IPS-NIHi11 (cell line): Measurements from ENCODE around the gene CRYL1.

Experiments used
- DNase-seq: peaks from one replicate; pipeline ENCODE4 v3.0.0; 2012; ENCODE audit warnings: mixed read lengths, low spot score

The CRYL1 gene

DNA sequence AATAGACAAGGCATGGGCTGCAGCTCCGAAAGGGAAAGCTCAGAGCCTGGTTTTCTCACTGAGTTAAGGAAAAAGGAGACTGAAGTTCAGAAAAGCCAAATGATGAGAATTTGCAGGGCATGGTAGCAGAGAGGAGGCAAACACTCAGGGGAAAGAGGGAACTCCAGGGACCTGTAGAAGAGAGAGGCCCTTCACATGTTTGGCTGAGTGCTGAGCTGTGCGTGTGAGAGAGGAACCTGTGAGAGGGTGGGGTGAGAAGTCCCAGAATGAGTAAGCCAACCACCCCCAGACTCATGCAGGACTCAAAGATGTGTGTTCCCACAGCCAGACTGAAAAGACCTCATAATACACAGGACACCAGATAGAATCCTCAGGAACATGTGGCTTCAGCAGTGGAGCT lies 2.8 kb upstream of the CRYL1 start:
- DNase-seq, result no peak

DNA sequence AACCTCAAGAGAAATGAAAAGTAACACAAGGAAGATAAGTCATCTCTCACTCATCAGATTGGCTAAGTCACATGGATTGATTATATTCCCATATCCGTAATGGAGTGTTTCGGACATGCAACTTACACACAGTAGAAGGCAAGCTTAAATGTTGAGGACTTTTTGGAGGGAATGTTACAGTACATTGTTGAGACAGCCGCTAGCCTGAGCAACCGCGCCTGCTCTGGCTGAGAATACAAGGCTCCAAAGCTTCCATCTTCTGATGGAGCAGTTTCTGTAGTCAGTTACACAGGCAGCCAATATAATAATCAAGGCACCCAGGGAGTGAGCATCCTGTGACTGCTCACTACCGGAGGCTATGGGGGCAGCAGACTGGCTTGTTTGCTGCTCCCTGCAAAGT lies 1.0 kb upstream of the CRYL1 start:
- no peak for DNase-seq

DNA sequence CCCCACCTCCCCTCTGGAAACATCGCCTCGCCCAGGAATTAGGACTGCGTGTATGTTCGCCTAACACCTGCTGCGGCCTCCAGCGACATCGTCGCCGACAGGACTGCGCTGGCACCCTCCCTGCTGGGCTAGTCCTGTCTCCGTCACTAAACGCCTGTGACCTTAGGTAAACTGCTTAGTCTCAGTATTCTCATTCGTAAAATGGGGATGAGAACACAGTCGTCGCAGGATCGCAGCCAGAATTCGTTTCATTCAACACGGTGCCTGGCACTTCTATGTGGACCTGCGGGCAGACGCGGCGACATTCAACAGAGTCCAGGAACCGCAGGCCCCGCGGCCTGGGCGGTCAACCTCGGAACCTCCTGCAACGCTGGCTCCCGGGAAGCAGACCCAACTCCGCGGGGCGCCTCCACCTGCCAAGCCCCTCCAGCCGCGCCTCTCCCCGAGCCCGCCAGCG lies 485 bp downstream of the CRYL1 start:
- peak; percentile 31 for DNase-seq

DNA sequence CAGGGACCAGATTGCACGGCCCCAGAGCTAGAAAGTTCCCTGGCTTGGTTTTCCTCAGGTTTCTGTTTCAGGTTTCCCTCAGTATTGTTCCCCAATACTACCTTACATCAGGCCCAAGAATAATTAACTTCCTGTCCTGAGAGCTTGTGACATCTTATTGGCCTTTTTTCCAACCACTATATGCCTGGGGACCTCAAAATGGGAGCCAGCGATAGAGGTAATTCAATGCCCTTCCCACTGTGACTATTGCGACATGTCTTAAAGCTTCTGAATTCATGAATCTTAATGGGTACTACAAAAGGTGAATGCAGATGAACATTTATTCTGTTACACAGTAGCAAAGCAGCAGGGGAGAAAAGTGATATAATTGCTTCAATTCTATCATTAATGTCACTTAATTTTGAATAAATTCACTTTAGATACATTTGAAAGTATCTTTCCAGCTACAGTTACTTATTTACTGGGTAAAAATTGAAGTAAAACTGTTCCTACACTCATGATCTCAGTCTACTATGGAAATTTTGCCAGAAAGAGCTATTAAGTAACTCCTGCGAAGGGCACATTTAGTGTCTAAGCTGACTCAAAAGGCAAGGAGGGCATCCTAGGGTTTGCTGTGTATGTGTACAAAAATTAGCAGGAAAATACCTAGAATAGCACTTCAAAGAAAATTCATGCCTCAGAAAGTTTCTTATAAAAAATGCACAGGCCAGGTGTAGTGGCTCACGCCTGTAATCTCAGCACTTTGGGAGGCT lies 4.1 kb downstream of the CRYL1 start:
- no peak for DNase-seq

DNA sequence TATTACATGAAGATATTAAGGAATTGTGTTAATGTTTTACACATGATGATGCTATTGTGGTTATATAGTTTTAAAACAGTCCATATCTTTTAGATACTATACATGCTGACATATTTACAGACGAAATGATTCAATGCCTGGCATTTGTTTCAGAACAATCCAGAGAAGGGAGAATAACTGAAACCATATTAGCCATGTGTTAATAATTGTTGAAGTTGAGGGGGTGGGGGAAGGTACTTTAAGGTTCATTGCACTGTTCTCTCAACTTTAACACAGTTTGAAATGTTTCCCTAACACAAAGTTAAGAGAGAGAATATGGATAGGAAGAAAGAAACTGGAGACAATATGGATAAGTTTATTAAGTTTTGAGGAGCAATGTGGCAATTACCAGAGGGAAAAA lies 5.8 kb downstream of the CRYL1 start:
- DNase-seq, result no peak

DNA sequence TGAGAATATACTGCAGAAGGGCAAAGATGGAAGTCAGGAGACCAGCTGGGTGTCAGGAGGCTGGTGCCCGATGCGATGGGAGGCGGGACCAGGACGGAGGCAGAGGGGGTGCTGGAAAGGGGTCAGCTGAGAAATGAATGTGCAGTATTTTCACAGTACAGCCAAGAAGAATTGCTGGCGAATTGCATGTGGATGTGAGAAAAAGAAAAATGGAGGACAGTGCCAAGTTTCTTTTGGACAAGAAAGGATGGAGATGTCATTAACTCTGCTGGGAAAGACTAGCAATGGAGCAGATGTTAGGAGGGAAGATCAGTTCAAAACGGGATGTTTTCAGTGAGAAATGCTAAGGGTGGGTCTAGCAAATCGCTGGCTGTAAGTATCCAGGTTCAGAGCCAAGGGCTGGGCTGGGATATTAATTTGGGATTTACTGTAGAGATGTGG lies 7.0 kb downstream of the CRYL1 start:
- no peak for DNase-seq

DNA sequence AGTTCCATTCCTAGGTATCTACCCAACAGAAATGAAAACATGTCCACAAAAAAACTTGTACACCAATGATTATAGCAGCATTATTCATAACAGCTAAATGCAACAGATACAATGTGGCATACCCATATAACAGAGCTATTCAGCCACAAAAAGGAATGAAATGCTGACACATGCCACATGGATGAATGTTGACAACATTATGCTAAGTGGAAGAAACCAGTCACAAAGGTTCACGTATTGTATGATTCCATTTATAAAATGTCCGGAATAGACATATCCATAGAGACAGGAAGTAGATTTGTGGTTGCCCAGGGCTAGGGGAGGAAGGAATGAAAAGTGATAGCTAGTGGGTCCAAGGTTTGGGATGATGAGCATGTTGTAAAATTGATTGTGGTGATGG lies 10.8 kb downstream of the CRYL1 start:
- DNase-seq, result no peak

DNA sequence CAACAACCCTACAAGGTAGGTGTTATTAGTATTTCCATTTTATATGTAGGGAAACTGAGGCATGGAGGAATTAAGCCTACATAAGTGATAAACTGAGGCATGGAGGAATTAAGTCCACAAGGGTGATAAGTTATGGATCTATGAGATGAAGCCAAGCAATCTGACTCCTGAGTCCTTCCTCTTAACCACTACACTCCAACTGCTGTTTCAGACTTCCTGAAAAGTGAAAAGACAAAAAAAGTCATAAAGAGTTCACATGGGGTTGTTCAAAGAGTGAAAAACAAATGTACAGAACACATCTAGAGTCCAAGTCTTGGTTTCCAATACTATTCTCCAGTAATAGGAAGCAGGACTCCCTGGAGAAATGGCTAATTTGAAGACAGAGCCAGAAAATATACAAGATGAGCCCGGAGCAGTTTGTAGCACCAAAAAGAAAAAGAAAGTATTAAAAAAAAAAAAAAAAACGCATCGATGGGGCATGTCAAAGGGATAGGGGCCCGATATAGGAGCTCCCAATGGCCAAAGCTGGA lies 12.1 kb downstream of the CRYL1 start:
- DNase-seq, result no peak

DNA sequence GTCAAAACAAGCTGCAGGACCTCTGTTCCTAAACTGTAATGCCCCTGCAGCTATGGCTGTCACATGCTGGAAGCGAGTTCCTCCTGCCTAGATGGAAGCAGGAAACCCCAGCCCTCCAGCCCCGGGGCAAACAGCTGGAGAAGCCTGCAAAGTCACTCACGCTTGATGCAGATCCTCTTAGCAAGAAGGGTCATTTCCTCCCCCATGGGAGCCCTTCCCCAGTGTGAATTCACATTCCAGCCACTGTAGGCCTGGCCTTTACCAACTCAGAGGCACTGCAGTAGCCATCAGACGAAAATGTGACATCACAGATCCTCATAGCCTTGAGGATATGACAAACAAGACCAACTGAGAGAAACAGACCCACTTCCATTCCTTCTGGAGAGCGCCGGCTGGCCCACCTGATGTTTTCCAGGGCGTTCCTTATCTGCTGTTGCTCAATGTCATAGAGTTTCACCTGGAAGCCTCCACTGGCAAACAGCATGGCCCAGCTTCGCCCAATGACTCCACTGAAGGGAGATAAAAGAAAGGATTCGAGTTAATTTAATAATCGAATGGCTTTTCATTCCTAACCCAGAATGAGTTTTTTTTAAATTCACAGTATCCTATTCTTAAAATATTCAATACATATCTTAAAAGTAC lies 13.5 kb downstream of the CRYL1 start:
- DNase-seq, result peak; percentile 56

DNA sequence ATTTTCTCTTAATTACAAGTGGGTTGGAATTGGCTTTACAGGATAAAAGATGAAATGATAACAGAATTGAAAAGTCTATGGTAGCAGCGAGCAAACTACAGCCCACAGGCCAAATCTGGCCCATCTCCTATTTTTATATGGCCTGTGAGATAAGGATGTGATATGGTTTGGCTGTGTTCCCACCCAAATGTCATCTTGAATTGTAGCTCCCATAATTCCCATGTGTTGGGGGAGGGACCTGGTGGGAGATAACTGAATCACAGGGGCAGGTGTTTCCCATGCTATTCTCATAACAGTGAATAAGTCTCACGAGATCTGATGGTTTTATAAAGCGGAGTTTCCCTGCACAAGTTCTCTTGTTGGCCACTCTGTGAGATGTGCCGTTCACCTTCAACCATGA lies 19.0 kb downstream of the CRYL1 start:
- no peak for DNase-seq

DNA sequence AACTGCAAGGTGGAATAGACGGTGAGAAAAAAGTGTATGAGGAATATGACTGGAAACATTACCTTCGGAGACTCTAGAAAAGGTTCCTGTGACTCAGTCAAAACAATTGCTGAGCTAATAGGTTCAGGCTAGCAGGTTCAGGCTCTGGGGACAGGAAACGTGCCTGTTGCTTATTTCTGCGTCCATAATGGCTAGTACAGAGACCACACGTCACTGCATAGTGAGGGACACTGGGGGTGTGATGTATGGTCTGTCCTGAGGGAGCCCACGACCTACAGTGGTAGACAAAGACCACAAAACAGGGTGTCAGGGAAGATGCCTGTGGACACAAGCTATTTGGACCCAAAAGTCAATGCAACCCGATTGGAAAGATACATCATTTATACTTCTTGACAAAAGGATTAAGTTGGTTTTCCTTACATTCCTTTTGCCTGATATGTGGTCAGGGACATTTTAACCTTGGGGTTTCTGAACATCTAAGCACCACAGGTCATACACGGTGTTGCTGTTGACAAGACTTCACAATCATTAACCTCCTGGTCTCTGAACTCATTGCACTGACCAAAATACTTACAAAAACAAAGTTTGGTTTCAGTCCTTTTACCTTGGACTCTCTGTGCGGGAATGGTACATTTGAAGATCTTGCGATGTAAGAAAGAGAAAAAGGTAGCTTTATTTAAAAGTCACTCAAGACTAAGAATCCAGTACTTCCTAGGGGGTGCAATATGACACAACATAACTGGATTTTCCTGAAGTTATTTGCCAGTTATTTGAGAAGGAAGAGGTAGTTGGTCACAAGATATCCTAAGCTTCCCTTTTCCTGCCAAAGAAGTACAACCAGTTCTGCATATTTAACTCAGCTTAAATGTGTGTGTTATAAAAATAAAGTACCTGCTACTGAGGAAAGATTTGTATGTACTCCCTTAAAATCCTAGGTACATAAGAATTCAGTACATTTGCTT lies 20.0 kb downstream of the CRYL1 start:
- DNase-seq, result no peak

DNA sequence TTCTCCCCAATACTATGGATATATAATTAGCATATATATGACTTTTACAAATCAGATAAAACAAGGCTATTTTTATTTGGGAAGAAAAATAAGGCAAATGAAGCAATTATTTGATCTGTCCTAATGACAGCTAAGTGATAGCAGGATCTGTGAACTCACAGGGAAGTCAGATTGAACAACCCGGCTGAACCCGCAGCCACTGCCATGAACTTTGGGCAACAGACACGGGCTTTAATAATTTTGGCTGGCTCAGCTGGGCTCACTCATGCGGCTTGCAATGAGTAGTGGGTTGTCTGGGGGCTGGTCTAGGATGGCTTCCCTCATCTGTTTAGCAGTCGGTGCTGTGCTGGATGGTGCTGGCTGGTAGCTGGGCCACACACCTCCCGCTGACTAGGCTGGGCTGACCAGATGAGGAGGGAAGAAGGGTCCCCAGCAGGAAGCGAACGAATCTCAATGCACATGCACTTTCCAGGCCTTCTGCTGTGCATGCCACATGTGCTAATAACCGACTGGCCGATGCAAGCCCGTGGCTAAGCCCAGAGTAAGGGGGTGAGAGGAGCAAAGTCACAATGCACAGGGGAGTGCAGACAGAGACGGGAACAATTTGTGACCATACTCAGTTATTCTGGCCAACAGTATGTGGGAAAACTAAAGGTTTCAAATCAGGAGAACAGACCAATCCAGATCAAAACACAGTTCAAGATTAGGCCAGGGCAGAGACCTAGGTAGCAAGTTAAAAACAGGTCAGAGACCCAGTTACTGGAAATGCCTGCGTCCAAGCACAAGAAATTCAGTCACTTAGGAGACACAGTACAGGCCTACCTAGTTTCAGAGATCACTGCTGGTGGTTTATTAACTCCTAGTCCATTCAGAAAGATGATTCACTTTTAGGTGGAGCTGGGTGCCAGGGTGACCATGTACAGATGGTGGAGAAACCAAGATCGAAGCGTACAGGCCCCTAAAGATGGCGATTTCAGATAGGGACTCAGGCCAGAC lies 22.3 kb downstream of the CRYL1 start:
- DNase-seq, result no peak

DNA sequence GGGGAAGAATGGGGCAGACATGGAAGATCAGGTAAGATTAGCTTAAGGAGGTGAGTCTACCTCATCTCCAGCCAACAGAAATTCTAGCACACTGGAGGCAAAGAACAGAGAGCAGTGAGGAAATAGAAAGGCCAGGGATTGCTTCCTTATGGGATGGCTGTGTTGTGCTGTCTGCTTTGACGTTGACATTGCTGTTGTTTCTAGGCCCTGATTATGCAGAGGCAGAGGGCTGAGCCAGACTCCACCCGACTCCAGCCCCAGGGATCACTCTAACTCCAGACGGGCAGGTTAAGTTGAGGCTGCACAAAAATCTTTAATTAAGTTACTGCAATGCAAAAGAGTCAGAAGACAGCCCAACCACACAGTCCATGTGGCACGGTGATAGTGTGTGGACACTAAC lies 24.1 kb downstream of the CRYL1 start:
- DNase-seq, result no peak

DNA sequence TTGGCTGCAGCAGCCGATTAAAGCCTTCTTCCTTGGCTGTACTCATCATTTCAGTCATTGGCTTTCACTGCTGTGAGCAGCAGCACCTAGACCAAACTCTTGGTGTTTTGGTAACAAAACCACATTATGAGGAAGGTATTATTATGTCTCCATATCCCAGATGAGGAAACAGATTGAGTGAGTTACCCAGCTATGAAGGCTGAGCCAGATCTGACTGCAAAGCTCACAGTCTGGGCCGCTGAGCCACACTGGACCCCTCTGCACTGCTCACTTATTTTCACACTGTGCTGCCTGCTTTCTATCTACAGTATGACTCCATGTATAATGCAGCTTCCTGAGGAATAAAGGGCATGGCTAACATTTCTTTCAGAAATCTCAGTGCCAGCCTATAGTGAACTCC lies 24.5 kb downstream of the CRYL1 start:
- DNase-seq, result no peak

DNA sequence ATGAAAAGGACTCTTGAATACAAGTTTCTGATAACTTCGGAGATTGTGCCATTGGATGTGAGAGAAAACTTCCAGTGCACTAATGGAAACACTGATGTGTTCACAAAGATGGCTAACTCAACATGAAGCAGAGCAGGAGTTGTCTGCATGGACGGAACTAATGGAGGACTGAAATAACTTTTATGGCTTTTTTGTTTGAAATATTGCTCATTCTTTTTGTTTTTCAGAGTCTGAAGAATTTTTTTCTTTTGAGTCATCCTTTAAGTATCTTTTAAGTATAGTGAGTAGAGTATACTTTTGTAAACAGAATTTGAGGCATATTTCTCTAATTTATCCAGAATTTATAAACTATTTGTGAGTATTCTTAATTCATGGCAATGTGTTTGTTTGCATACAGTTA lies 25.7 kb downstream of the CRYL1 start:
- no peak for DNase-seq

DNA sequence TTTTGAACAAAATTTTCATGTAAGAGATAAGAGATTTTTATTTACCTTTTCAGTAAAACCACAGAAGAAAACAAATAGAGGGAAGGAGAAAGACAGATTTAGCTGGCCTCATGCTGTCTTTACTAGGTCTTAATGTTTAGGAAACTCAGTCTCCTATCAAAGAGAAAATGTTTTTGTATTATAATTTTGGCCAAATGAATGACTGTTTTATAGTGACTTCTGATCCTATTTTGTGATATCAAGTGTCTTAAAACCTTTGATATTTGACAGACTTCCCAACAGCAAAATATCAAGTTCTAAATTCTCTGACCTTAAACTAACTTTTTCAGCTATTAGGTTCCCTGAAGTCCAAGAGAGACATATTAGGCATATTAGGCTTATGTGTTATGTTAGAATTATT lies 27.0 kb downstream of the CRYL1 start:
- DNase-seq, result no peak

DNA sequence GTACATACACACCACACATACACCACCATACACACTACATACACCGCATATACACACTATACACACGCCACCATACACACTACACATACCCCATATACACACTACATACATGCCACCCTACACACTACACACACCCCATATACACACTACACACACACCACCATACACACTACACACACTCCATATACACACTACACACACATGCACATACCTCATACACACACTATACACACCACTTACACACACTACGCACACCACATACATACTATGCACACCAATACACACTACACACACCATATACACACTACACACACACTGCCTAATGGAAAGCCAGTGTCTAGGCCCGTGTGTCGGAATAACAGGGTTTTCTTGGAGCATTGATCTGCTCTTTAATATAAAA lies 27.5 kb downstream of the CRYL1 start:
- DNase-seq, result no peak

DNA sequence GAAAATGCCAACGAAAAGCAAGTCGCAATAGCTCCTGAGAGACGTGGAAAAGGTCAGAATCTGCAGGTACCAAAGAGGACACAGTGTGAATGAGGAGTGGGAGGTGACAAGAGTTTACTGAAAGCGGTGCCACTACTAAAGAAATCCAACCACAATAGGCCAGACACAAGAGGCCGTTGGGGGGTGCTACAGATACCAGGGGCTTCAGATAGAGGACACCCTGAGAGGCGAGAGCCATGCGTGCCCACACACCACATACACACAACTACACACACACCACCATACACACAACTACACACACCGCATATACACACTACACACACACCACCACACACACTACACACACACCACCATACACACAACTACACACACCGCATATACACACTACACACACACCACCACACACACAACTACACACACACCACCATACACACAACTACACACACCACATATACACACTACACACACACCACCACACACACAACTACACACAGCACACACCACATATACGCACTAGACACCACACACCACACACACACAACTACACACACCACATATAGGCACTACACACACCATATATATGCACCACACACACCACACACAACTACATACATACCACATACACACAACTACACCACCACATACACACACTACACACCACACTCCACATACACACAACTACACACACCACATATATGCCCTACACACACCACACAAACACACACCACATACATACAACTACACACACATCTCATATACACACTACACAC lies 28.5 kb downstream of the CRYL1 start:
- DNase-seq, result no peak

DNA sequence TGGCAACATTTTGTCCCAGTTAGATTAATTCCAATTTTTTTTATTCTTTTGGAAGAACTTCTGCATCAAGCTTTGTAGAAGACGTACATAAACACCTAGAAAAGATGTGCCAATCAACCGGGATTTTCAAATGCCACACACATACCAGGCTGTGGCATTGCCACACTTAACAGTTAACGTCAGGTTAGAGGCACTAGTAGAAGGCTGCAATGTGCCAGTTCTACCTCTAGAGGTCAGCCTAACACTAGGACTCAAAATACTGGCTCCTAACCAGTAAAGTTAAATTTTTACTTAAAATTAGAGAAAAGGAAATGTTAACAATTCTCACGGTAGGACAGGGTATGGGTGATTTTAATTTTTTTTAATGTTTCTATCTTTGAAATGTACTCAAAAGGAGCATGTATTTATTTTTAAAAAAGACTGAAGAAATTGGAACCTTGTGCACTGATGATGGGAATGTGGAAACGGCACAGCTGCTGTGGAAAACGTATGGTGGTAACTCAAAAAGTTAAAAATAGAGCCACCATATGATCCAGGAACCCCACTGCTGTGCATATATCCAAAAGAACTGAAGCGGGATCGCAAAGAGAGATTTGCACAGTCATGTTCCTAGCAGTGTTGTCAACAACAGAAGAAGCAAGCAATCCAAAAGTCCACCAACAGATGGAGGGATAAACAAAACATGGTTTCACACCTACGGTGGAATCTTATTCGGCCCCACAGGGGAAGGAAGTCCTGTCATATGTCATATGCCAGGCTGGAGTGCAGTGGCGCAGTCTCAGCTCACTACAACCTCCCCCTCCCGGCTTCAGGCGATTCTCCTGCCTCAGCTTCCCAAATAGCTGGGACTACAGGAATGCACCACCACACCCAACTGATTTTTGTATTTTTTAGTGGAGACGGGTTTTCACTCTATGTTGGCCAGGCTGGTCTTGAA lies 30.3 kb downstream of the CRYL1 start:
- DNase-seq, result peak; percentile 66
